Measurements from ENCODE around the gene RNF26. TPM values are rescaled to one million over a fixed set of nuclear protein-coding genes. Genes with fewer than 3 reads are reported as not detected.
A peak's percentile ranks its signal among the peaks of the same experiment; 100 is the strongest.

Gene RNF26
- total and polyA plus RNA-seq, 8 donors, result 4.9 to 11.5 (median 8.3) TPM

DNA sequence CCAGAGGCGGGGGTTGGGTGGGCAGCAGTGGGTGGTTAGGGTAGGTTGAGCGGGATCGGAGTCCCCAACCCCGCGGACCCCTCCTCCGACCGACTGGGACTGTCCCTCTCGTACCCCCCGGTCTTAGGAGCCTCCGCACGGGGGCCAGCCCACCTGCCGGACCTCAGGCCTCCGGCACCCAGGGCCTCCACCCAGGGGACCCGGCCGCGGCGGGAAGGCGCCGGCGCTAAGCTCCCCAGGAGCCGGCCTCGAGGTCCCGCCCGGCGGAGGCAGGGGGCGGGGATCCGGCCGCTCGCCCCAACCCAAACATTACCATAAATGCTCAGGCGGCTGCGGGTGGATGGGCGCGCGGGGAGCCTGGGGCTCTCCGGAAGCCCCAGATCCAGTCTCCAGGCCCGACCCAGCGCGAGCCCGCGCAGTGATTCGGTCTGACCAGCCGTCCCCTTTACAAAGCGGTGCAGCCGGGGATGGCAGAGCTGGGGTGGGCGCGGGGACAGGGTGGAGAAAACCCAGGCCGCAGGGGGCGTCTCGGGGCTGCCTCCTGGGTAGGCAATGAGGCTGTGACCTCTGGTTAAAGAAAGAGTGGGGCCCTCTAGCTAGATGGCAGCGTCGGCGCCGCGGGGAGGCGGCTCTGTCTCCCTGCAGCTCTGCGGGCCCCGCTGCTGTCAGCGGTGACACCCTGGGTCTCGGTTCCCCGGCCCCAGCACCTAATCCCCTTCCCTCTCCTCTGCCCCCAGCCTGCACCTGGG, 13.4 kb upstream of the RNF26 start:
- H3K27ac ChIP-seq, result peak overlapping the region in 2 of 4 donors; percentile 52 to 60
- H3K4me1 ChIP-seq, result peaks cover 0 to 9% (median 6%) of the 10 kb centered on the region in 3 donors
- no peaks in the 10 kb centered on the region for H3K36me3 ChIP-seq
- no peaks in the 10 kb centered on the region for H3K9me3 ChIP-seq
- TF ChIP-seq CTCF (IDR thresholded peaks at IDR 0.05), result no peak
- FAIRE-seq, result no peak
- peak overlapping the region; percentile 25 to 59 (median 38) for H3K4me3 ChIP-seq
- peak; percentile 47 to 71 (median 52) for ATAC-seq
- intact Hi-C loops (cut with DNase I), result loop anchor here in 1 of 3 donors (10.0 kb wide), 1 partner anchor 54 kb away; no protein-coding TSS in a partner anchor
- peak in 3 of 6 donors; percentile 29 to 77 (median 48) for DNase-seq
- WGBS, 2 donors, result 4 to 6% methylated on average over 52 to 60 of the region's 60 CpGs
- peaks cover 0 to 3% (median 0%) of the 10 kb centered on the region in 4 donors for H3K27me3 ChIP-seq

DNA sequence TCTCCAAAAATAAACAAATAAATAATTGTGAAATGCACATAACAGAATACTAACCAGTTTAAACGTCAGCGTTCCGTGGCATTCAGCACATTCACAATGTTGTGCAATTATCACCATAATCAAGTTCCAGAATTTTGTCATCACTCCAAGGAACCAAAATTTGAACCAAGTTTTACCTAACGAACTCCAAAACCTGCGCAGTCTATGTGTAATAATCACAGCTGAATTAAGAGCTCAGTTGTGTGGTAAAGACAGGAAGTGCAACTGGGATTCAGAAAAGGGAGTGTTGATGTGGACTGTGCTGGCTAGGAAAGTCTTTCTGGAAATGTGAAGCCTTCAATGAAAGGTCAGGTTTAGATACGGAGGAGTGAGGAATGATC, 12.0 kb upstream of the RNF26 start:
- Histone ChIP-seq H3K27ac (no peak overlapping the region), H3K36me3 (no peaks in the 10 kb centered on the region), H3K4me1 (peaks cover 0 to 4% (median 0%) of the 10 kb centered on the region in 3 donors), H3K27me3 (no peaks in the 10 kb centered on the region), H3K4me3 (no peak overlapping the region), H3K9me3 (no peaks in the 10 kb centered on the region)
- no peak for TF ChIP-seq CTCF (IDR thresholded peaks at IDR 0.05)
- no peak for DNase-seq
- WGBS, 2 donors, result 53 to 63% methylated on average over 6 of the region's 6 CpGs
- intact Hi-C loops (cut with DNase I), result loop anchor here in 1 of 3 donors (10.0 kb wide), 1 partner anchor 52 kb away; no protein-coding TSS in a partner anchor
- no peak for FAIRE-seq
- no peak for ATAC-seq

DNA sequence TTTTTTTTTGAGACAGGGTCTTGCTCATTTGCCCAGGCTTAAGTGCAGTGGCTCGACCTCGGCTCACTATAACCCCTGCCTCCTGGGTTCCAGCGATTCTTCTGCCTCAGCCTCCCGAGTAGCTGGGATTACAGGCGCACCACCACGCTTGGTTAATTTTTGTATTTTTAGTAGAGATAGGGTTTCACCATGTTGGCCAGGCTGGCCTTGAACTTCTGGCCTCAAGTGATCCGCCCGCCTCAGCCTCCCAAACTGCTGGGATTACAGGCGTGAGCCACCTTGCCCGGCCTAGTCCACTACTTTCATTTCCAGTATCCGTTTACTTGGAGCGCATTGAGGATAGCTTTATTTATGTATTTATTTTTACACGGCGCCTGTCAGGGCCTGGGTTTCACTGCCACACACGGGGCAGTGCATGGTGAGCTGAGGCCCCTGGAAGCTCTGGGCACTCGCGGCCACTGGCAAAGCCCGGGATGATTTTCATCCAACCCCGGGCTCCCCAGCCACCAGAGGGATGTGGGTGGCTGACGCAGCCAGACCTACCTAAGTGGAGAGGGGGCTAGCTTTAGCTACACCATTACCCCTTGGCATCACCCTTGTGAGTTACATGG, 11.3 kb upstream of the RNF26 start:
- DNase-seq, result no peak
- H3K36me3 ChIP-seq, result no peaks in the 10 kb centered on the region
- no peak for FAIRE-seq
- 73 to 75% methylated on average over 19 to 20 of the region's 20 CpGs for WGBS, 2 donors
- no peak for ATAC-seq
- H3K27ac ChIP-seq, result no peak overlapping the region
- no peak for TF ChIP-seq CTCF (IDR thresholded peaks at IDR 0.05)
- no peaks in the 10 kb centered on the region for H3K27me3 ChIP-seq
- intact Hi-C loops (cut with DNase I), result loop anchor here in 1 of 3 donors (10.0 kb wide), 1 partner anchor 52 kb away; no protein-coding TSS in a partner anchor
- no peaks in the 10 kb centered on the region for H3K4me1 ChIP-seq
- H3K9me3 ChIP-seq, result no peaks in the 10 kb centered on the region
- H3K4me3 ChIP-seq, result no peak overlapping the region

- H3K36me3 ChIP-seq, result no peaks in the 10 kb centered on the region
- FAIRE-seq (no peak), DNase-seq (peak in 5 of 6 donors; percentile 43 to 81 (median 66)), ATAC-seq (peak in 2 of 4 donors; percentile 23 to 25)
- intact Hi-C loops (cut with DNase I), result loop anchor here in 1 of 3 donors (10.0 kb wide), 1 partner anchor 51 kb away; no protein-coding TSS in a partner anchor
- no peaks in the 10 kb centered on the region for H3K27me3 ChIP-seq
- no peaks in the 10 kb centered on the region for H3K4me1 ChIP-seq
- 12 to 15% methylated on average over 8 of the region's 8 CpGs for WGBS, 2 donors
- no peak overlapping the region for H3K27ac ChIP-seq
- TF ChIP-seq CTCF (IDR thresholded peaks at IDR 0.05), result peak; percentile 61 to 77 (median 72)
- H3K9me3 ChIP-seq, result no peaks in the 10 kb centered on the region
- H3K4me3 ChIP-seq, result no peak overlapping the region
Measured at GRCh38 chr11:119323532-119324033, 10.7 kb upstream of the RNF26 start.

Data from pancreas (tissue), 10 donors.